GM21360 (cell line): ENCODE data around the gene HES5.

Source experiments
- ATAC-seq: cut with Tn5 transposase; IDR thresholded peaks from one replicate; pipeline ENCODE4 v1.9.1; 2021; ENCODE audit warnings: mild to moderate bottlenecking, moderate library complexity; ENCODE audit not compliant: unreplicated experiment

HES5 gene

GRCh38 chr1:2517966-2518365, 12.1 kb downstream of the HES5 start:
- no peak for ATAC-seq

- ATAC-seq, result no peak
Measured at GRCh38 chr1:2516946-2517345, 13.1 kb downstream of the HES5 start.

GRCh38 chr1:2516124-2516523, 13.9 kb downstream of the HES5 start:
- no peak for ATAC-seq

GRCh38 chr1:2515763-2516080, 14.3 kb downstream of the HES5 start:
- ATAC-seq, result no peak

- no peak for ATAC-seq
Measured at GRCh38 chr1:2514863-2515762, 14.9 kb downstream of the HES5 start.

- ATAC-seq, result no peak
Measured at GRCh38 chr1:2513939-2514652, 16.0 kb downstream of the HES5 start.

- no peak for ATAC-seq
Measured at GRCh38 chr1:2512862-2513421, 17.1 kb downstream of the HES5 start.

GRCh38 chr1:2510366-2511155, 19.5 kb downstream of the HES5 start:
- no peak for ATAC-seq

- ATAC-seq, result no peak
Measured at GRCh38 chr1:2509589-2509988, 20.5 kb downstream of the HES5 start.

GRCh38 chr1:2508751-2509150, 21.3 kb downstream of the HES5 start:
- ATAC-seq, result no peak

- ATAC-seq, result no peak
Measured at GRCh38 chr1:2508180-2508579, 21.9 kb downstream of the HES5 start.

GRCh38 chr1:2507744-2508155, 22.3 kb downstream of the HES5 start:
- ATAC-seq, result no peak

GRCh38 chr1:2506901-2507565, 23.0 kb downstream of the HES5 start:
- ATAC-seq, result no peak

- ATAC-seq, result no peak
Measured at GRCh38 chr1:2506007-2506860, 23.8 kb downstream of the HES5 start.

GRCh38 chr1:2505461-2505994, 24.5 kb downstream of the HES5 start:
- no peak for ATAC-seq

GRCh38 chr1:2504949-2505272, 25.2 kb downstream of the HES5 start:
- ATAC-seq, result no peak

GRCh38 chr1:2504225-2504948, 25.7 kb downstream of the HES5 start:
- no peak for ATAC-seq

- no peak for ATAC-seq
Measured at GRCh38 chr1:2503554-2504224, 26.4 kb downstream of the HES5 start.
